PC-3 (cell line): ENCODE measurements around the gene SARDH.

Experiments
- CTCF ChIP-seq: fragments of 300-600 bp; sonication (generic); conservative IDR thresholded peaks from 2 replicates; pipeline ENCODE4 v1.5.1; 2017; ENCODE audit warnings: antibody characterized with exemption, low read depth, mild to moderate bottlenecking, low read length
- EZH2 ChIP-seq: fragments of 300-600 bp; sonication (generic); IDR thresholded peaks from one replicate; pipeline ENCODE4 v1.6.1; 2017; ENCODE audit warnings: antibody characterized with exemption, mild to moderate bottlenecking, low read length; ENCODE audit not compliant: unreplicated experiment
- EZH2phosphoT487 ChIP-seq: fragments of 300-600 bp; sonication (generic); IDR thresholded peaks from 2 replicates; pipeline ENCODE4 v1.6.1; 2018; ENCODE audit warnings: mild to moderate bottlenecking, antibody characterized with exemption, low read length, borderline replicate concordance

GRCh38 chr9:133711428-133712220 lies 26.5 kb downstream of the SARDH start:
- TF ChIP-seq CTCF (no peak), EZH2phosphoT487 (no peak), EZH2 (no peak)
